HG03520 (cell line): ENCODE data around the gene PHKB.

Experiments
- ATAC-seq: cut with Tn5 transposase; IDR thresholded peaks from one replicate; pipeline ENCODE4 v1.9.1; 2021; ENCODE audit warnings: mild to moderate bottlenecking, moderate library complexity; ENCODE audit not compliant: unreplicated experiment

PHKB gene

DNA sequence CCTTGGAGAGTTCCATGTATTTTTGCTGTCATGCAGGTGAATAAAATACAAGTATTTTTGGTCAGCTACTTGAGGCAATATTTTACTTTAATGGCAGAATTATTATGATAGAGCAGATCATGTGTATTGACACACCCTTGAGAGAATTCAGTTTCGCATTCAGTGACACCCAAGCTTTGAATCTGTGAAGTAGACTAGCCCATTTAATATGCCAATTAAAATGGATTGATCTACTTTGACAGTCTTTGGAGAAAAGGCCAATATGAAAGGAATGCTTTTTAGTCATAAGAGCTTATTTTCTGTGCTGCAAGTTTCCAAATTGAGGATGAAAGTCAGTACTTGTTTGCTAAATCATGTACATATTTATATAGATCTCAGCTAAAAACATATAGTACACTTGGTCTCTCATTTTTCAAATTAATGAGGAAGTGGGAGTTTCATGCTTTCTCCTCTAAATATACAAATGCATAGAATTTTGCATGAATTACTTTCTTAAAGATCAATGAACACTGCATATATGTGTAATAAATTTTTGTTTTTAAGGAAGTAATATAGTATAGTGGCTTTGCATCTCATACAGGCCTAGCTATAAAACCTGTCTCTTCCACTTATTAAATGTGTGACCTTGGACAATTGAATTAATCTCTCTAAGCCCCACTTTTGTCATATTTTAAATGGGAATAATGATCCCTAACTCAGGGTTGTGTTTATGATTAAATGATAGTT, 161.5 kb downstream of the PHKB start:
- no peak for ATAC-seq

- no peak for ATAC-seq
Measured at GRCh38 chr16:47624563-47624962, 163.4 kb downstream of the PHKB start.

DNA sequence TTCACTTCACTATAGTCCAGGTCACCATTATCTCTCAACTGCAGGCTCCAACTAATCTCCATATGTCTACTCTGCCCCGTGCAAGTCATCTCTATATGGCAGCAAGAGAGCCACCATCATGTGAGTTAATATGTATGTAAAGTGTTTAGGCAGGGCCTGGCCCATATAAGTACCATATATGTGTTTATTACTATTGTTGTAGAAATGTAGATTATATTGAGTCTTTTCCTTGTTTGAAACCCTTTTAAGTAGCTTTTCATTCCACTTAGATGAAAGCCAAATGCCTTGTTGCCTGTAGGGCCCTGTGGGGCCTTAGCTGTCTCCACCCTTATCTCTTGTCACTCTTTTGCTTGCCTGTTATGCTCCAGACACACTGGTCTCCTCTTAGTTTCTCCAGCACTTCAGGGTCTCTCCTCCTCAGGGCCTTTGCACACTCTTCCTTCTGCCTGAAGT, 164.0 kb downstream of the PHKB start:
- no peak for ATAC-seq

DNA sequence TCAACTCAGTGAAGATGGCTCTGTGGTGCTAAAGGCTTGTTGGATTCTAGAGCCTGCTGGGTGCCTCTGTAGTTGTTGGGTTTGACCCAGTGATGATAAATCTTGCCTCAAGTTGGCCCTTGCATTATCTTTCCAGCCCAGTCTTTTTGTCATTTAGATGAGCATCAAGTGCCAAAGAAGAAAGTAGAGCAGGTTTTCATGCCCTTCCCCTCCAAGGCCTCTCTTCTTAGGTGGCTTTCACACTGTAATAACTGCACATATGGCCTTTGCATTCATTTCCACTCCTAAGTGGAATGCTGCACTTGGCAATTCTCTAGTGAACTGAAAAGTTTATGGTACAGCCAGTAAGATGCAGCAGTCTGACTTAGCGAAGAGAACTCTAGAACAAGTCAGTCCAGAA, 165.1 kb downstream of the PHKB start:
- ATAC-seq = no peak

GRCh38 chr16:47627085-47627639, 166.0 kb downstream of the PHKB start:
- no peak for ATAC-seq

GRCh38 chr16:47627721-47628120, 166.6 kb downstream of the PHKB start:
- no peak for ATAC-seq

- no peak for ATAC-seq
Measured at GRCh38 chr16:47631131-47631530, 170.0 kb downstream of the PHKB start.

DNA sequence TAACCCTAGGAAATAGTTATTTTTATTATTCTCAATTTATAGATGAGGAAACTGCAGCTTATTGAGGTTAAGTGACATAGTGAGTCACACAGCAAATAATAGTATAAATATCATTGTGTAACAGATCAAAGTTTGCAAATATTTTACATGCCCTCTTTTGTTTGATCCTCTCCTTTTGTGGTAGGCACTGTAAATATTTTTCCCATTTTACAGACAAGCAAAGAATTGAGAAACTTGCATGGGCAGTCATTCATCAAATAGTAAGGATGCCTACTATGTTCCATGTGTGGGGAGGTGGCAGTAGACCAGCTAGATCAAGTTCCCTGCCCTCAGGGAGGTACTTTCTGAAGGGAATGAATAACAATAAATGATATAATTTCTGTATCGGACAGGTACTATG, 173.0 kb downstream of the PHKB start:
- no peak for ATAC-seq

DNA sequence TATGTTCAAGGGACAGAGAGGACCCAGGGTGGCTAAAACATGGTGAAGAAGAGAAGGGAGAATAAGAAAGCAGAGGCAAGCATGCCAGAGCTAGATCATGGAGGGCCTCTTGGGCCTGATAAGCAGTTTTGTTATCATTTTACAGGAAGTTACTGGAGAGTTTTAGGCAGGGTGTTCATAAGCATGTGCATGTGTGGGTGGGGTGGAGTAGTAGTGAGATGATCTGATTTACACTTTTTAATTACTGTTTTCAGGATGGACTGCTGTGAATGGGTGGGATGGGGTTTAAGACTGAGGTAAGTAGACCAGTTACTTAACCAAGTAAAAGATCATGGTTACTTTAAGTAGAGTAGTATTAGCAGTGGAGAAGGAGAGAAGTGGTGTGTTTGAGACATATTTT, 173.6 kb downstream of the PHKB start:
- ATAC-seq = no peak

- ATAC-seq = no peak
Measured at GRCh38 chr16:47636501-47637099, 175.5 kb downstream of the PHKB start.

- ATAC-seq = no peak
Measured at GRCh38 chr16:47638175-47638574, 177.0 kb downstream of the PHKB start.

GRCh38 chr16:47640661-47641060, 179.5 kb downstream of the PHKB start:
- no peak for ATAC-seq

DNA sequence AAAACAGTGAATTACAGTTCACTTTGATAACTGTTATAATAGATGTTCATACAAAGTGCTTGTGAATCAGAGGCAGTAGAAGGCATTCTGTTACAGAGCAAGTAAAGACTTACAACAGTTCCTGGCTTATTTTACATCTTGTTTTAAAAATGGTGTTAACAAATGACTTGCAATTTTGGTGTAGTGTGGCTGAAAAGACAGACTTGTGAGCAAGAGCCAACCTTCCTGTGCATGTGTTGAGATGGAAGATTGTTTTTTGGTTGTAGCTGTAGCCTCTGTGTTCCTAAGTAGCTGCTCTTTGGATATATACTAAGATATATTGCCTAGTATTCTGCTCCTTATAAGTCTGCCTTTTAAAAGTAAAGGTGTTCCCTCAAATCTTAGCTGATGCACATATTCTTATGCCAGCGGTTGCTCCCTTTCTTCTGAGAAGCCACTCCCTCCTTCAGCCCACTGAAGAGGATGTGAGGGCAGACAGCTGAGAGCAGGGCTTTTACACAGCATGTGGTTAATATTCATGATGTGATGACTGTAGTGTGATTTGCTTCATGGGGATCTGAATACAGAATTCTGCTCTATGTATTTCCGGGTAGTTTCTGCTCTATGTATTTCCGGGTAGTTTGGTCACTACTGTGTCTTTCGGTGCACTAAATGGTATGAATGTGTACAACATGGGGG, 182.3 kb downstream of the PHKB start:
- no peak for ATAC-seq

- ATAC-seq = no peak
Measured at GRCh38 chr16:47644166-47644565, 183.0 kb downstream of the PHKB start.

GRCh38 chr16:47644661-47645060, 183.5 kb downstream of the PHKB start:
- no peak for ATAC-seq

GRCh38 chr16:47646914-47647313, 185.8 kb downstream of the PHKB start:
- no peak for ATAC-seq

DNA sequence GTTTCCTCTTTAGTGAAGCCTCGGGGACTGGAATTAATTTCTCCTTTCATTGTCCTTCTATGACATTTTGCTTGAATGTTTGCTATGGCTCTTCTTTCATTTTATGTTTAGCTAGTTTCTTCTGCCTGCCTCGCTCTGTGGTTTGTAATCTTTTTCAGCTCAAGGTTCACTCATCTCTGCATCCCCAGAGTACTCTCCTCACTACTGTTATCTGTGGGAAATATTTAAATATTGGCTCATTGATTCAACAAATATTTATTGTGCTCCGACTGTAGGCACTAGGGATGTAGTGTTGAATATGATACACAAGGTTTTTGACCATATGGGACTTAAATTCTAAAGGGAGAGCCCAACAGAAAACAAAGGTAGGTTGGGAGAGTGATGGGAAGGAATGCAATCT, 195.9 kb downstream of the PHKB start:
- no peak for ATAC-seq

GRCh38 chr16:47657977-47658376, 196.8 kb downstream of the PHKB start:
- ATAC-seq = no peak

GRCh38 chr16:47660540-47660939, 199.4 kb downstream of the PHKB start:
- no peak for ATAC-seq

GRCh38 chr16:47664653-47665325, 203.7 kb downstream of the PHKB start:
- ATAC-seq = no peak

DNA sequence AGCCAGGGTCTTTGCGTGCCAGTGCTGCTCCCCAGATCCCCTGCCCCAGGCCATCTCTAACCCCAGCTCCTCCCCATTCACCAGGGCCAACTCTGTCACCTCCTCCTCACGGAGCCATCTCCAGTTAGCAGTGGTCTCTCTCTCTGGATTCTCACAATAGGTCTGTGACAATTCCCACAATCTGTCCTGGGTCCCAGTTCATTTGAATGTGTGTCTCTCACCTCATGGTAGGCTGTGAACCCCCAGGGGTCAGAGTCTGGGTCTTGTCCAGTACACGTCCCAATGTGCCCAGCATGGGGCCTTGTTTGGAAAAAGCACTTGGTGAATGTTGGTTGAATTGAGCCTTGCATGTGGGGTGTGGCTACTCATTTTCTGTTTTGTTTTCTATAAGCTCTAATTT, 205.3 kb downstream of the PHKB start:
- no peak for ATAC-seq
